Measurements from ENCODE around the gene BCR.

DNA sequence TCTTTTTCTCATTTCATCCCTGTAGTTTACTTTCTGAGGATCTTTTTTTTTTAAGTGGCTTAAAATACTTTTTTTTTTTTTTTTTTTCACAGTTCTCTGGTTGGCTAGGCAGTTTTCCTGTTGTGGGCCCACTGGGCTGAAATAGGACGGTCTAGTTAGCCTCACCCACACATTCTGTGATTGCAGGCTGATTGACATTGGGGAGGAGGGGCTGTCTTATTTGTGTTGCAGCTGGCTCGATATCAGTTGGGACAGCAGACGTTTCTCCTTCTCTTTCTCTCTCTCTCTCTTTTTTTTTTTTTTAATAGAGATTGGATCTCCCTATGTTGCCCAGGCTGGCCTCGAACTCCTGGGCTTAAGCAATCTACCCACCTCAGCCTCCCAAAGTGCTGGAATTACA lies 6.9 kb downstream of the BCR start:
- TF ChIP-seq POLR2A (IDR thresholded peaks at IDR 0.05; ENCODE audit: low read depth, low read length) (no peak), POLR2AphosphoS5 (IDR thresholded peaks at IDR 0.05; ENCODE audit: low read depth, low read length) (no peak), TAF1 (IDR thresholded peaks at IDR 0.05; ENCODE audit: borderline replicate concordance, low read depth, low read length) (no peak)

Data from GM12892 (cell line).